ENCODE results near the gene ARHGEF1.

Gene ARHGEF1

GRCh38 chr19:41868120-41868988, 14.6 kb upstream of the ARHGEF1 start:
- TF ChIP-seq TAF1 (IDR thresholded peaks at IDR 0.05; ENCODE audit: borderline replicate concordance, insufficient read depth, low read length): no peak
- TF ChIP-seq, protein P1, sequence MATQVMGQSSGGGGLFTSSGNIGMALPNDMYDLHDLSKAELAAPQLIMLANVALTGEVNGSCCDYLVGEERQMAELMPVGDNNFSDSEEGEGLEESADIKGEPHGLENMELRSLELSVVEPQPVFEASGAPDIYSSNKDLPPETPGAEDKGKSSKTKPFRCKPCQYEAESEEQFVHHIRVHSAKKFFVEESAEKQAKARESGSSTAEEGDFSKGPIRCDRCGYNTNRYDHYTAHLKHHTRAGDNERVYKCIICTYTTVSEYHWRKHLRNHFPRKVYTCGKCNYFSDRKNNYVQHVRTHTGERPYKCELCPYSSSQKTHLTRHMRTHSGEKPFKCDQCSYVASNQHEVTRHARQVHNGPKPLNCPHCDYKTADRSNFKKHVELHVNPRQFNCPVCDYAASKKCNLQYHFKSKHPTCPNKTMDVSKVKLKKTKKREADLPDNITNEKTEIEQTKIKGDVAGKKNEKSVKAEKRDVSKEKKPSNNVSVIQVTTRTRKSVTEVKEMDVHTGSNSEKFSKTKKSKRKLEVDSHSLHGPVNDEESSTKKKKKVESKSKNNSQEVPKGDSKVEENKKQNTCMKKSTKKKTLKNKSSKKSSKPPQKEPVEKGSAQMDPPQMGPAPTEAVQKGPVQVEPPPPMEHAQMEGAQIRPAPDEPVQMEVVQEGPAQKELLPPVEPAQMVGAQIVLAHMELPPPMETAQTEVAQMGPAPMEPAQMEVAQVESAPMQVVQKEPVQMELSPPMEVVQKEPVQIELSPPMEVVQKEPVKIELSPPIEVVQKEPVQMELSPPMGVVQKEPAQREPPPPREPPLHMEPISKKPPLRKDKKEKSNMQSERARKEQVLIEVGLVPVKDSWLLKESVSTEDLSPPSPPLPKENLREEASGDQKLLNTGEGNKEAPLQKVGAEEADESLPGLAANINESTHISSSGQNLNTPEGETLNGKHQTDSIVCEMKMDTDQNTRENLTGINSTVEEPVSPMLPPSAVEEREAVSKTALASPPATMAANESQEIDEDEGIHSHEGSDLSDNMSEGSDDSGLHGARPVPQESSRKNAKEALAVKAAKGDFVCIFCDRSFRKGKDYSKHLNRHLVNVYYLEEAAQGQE (IDR thresholded peaks at IDR 0.05; ENCODE audit: insufficient read depth in 1 of 2, low read depth in 2 of 2, low read length in 2 of 2): no peak
- no peak for TF ChIP-seq FOXP2 (optimal IDR thresholded peaks at IDR 0.05; ENCODE audit: borderline replicate concordance, extremely low read depth, extremely low read length, insufficient read depth)
- no peak for TF ChIP-seq SIN3A (IDR thresholded peaks at IDR 0.05; ENCODE audit: borderline replicate concordance, insufficient read depth, low read length)
- no peak for TF ChIP-seq POLR2AphosphoS5 (IDR thresholded peaks at IDR 0.05; ENCODE audit: low read depth, low read length)

GRCh38 chr19:41868989-41869300, 14.0 kb upstream of the ARHGEF1 start:
- TF ChIP-seq, protein P1 (IDR thresholded peaks at IDR 0.05; ENCODE audit: insufficient read depth in 1 of 2, low read depth in 2 of 2, low read length in 2 of 2): no peak
- TF ChIP-seq TAF1 (IDR thresholded peaks at IDR 0.05; ENCODE audit: borderline replicate concordance, insufficient read depth, low read length) (no peak), SIN3A (IDR thresholded peaks at IDR 0.05; ENCODE audit: borderline replicate concordance, insufficient read depth, low read length) (no peak), POLR2AphosphoS5 (IDR thresholded peaks at IDR 0.05; ENCODE audit: low read depth, low read length) (peak; percentile 14; the same call in 1 of the 2 replicates), FOXP2 (optimal IDR thresholded peaks at IDR 0.05; ENCODE audit: borderline replicate concordance, extremely low read depth, extremely low read length, insufficient read depth) (no peak)

DNA sequence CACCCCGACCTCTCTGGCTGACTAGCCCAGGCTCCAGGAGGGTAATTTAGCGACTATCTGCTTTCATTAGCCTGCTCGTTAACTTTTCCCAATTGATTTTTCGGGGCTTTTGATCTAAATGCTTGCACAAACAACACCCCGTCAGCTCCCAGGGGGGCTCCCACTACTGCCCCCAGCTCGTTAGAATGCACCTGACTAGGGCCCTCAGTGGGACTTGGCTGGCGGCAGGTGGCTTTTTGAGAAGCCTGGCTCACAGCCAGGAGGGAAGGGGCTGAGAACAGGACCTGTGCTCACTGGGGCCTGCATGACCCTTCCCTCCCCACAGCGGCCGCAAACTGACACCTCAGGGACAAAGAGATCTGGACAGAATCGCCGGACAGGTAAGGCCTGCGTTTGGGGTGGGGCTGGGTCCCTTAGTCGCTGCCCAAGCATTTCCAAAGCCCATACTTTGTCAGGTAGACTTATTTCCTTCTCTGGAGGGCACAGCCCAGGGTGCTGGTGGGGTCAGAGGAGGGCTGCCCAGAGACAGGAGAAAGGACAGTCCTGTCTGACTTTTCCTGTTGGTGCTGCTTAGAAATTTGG, 13.5 kb upstream of the ARHGEF1 start:
- TF ChIP-seq FOXP2 (optimal IDR thresholded peaks at IDR 0.05; ENCODE audit: borderline replicate concordance, extremely low read depth, extremely low read length, insufficient read depth) (no peak), SIN3A (IDR thresholded peaks at IDR 0.05; ENCODE audit: borderline replicate concordance, insufficient read depth, low read length) (no peak), POLR2AphosphoS5 (IDR thresholded peaks at IDR 0.05; ENCODE audit: low read depth, low read length) (no peak), TAF1 (IDR thresholded peaks at IDR 0.05; ENCODE audit: borderline replicate concordance, insufficient read depth, low read length) (no peak)
- TF ChIP-seq, protein P1 (IDR thresholded peaks at IDR 0.05; ENCODE audit: insufficient read depth in 1 of 2, low read depth in 2 of 2, low read length in 2 of 2): no peak

DNA sequence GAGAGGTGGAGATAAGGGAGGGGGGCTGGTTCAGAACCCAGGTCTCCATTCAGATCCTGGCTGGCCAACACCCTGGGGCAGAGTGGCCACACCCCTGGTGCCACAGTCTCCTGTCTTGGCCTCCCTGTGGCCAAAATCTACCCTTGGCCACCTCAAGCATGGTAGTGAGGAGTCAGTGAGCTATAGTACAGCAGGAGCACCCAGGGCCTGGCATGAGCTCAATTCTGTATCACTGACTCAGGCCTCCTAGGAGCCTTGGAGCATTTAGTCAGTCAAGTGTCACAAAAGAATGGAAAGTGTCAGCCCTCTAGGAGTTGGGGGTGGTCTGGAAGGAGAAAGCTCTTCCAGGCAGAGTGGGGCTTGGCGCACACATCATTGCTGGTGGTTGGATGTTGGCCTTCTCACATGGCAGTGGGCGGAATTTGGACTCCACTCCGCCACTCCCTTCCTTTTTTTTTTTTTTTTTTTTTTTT, 12.5 kb upstream of the ARHGEF1 start:
- TF ChIP-seq, protein P1 (IDR thresholded peaks at IDR 0.05; ENCODE audit: insufficient read depth in 1 of 2, low read depth in 2 of 2, low read length in 2 of 2): no peak
- TF ChIP-seq POLR2AphosphoS5 (IDR thresholded peaks at IDR 0.05; ENCODE audit: low read depth, low read length): peak; percentile 36; the same call in 1 of the 2 replicates
- TF ChIP-seq SIN3A (IDR thresholded peaks at IDR 0.05; ENCODE audit: borderline replicate concordance, insufficient read depth, low read length): no peak

Measured in PFSK-1 (cell line).